A172 (cell line): ENCODE measurements around the gene DRD4. TPM values are rescaled to one million over a fixed set of nuclear protein-coding genes. Genes with fewer than 3 reads are reported as not detected.

ENCODE experiments used
- DNase-seq: peaks from one replicate; pipeline ENCODE4 v3.0.0-alpha.2; 2015; ENCODE audit warnings: low spot score
- total RNA-seq: library from RNA; depleted of rRNA; stranded (reverse); fragments of >200 nt; shearing (Covaris generic); gene quantifications from 2 replicates; pipeline ENCODE4 v1.2.3, GENCODE V29; 2014; rRNA removed

Gene DRD4
- total RNA-seq: not detected in 2 replicates

- DNase-seq: no peak
Measured at GRCh38 chr11:636511-637332, at the start of gene DRD4. TSS of gene DRD4 (plus strand) at chr11:637269. CDS start at chr11:637305, 36 bp downstream.

- no peak for DNase-seq
Measured at GRCh38 chr11:587546-587945, 49.5 kb upstream of the DRD4 start.

GRCh38 chr11:587978-588380 is 49.1 kb upstream of the DRD4 start:
- DNase-seq: peak; percentile 52

DNA sequence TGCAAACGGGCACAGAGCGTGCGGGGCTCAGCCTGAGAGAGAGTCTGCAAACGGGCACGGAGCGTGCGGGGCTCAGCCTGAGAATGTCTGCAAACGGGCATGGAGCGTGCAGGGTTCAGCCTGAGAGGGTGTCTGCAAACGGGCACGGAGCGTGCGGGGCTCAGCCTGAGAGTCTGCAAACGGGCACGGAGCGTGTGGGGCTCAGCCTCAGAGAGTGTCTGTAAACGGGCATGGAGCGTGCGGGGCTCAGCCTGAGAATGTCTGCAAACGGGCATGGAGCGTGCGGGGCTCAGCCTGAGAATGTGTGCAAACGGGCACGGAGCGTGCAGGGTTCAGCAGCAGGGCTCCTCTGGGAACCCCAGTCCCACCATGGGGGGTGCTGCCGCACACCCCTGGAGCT is 47.3 kb upstream of the DRD4 start:
- no peak for DNase-seq

GRCh38 chr11:590997-591396 is 46.1 kb upstream of the DRD4 start:
- DNase-seq: no peak

- no peak for DNase-seq
Measured at GRCh38 chr11:592501-592900, 44.6 kb upstream of the DRD4 start.

DNA sequence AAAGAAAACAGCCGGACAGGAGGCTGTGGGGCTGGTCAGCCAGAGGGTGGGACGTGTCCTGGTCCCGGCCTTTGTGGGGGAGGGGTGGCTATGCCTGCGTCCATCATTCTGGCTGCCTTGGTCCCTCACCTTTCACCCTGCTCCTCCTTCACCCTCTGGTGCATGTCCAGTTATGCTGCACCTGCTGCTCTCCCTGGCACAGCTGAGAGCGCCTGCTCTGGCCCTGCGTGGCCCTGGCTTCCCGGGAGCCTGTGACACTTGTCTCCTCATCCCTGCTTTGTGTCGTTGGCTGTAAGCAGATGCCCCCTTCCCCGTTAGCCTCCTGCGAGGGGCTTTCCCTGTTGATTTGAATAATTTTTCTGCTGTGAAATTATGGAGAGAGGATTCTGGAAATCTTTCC is 44.2 kb upstream of the DRD4 start:
- DNase-seq: no peak

GRCh38 chr11:593347-593746 is 43.7 kb upstream of the DRD4 start:
- no peak for DNase-seq

DNA sequence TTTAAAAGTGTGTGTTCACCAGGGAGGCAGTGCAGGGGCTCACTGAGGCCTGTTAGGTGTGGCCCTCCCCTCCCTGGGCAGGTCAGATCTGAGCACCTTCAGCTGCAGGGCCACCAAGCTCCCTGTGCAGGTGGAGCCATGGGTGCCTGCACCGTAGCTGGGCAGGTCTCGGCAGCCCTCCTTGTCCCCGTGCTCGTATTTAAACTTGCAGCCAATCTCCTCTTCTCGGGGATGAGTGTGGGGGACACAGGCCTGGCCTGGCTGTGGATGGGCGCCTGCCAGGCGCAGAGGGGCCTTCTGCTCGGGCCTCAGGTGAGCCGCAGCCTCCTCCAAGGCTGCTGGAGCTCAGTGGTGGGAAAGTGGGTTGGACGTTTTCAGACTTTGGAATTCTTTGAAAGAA is 41.7 kb upstream of the DRD4 start:
- no peak for DNase-seq

DNA sequence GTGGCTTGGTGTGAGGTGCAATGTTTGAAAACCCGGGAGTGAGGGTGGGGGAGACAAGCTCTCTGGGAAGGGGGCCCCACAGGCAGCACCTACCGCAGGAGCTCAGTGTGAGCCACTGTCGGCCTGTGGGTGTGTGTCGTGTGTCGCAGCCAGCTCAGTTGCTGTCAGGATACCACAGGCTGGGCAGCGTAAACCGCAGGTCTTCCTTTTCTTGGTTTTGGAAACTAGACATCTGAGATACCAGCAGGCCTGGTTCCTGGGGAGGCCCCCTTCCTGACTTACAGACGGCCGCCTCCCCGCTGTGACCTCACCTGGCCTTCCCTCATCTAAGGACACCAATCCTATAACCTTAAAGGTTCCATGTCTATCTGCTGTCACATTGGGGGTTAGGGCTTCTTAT is 40.7 kb upstream of the DRD4 start:
- no peak for DNase-seq

DNA sequence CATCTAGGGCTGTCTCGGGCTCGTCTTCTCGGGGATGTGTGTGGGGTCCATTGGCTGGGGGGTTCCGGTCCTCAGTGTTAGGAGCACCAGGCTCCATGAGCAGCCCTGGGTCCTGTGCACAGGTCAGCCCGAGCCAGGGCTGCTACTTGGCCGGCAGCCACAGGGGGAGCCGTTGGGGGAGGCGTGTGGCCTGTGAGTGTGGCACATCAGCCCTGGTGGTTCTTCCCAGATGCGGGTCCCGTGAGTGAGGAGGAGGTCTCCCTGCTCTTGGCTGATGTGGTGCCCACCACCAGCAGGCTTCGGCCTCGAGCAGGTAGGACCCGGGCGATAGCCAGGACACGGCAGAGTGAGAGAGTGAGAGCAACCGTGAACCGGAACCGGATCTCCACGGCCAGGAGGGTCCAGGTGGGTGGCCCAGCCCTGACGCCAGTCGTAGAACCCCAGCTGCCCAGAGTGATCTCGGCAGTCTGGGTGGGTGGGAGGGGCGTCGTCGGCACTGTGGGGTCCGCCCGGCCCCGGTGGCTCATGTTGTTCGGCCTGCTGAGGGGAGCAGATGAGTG is 39.8 kb upstream of the DRD4 start:
- DNase-seq: no peak

GRCh38 chr11:598005-598680 is 38.9 kb upstream of the DRD4 start:
- DNase-seq: no peak

DNA sequence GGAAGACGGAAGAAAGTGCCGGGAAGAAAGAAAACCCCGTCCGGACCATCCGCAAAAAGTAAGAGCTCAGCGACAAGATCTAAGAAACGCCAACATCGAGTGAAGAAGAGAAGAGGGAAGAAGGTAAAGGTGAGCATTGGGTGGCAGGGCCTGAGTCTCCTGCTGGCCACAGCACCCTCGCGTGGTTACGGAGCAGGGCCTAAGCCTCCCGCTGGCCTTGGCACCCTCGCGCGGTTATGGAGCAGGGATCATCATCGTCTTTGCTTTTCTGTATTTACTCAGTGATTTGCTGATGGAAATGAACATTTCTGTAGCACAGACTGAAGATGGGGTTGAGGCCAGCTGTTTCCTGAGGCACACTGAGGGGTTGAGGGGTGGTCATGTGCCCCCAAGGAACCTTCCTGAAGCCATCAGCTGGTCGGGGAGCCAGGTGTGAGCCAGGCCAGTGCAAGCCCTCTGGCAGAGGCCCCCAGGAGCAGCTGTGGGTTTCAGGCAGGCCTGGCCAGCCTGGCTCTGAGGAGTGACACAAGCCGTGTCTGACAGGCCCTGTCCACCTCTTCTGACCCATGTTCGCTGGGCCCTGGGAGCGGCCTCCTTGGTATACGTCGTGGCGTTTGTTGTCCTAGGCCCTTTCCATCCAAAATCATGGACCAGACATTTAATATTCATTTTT is 35.4 kb upstream of the DRD4 start:
- no peak for DNase-seq

DNA sequence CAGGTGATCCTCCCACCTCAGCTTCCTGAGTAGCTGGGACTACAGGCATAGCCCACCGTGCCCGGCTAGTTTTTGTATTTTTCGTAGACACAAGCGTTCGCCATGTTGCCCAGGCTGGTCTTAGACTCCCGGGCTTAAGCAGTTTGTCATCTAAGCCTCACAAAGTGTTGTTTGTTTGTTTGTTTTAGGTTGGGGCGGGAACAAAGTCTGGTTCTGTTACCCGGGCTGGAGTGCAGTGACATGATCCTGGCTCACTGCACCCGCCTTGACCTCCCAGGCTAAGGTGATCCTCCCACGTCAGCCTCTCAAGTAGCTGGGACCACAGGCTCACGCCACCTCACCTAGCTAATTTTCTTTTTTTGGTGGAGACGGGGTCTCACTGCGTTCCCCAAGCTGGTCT is 33.9 kb upstream of the DRD4 start:
- DNase-seq: no peak

DNA sequence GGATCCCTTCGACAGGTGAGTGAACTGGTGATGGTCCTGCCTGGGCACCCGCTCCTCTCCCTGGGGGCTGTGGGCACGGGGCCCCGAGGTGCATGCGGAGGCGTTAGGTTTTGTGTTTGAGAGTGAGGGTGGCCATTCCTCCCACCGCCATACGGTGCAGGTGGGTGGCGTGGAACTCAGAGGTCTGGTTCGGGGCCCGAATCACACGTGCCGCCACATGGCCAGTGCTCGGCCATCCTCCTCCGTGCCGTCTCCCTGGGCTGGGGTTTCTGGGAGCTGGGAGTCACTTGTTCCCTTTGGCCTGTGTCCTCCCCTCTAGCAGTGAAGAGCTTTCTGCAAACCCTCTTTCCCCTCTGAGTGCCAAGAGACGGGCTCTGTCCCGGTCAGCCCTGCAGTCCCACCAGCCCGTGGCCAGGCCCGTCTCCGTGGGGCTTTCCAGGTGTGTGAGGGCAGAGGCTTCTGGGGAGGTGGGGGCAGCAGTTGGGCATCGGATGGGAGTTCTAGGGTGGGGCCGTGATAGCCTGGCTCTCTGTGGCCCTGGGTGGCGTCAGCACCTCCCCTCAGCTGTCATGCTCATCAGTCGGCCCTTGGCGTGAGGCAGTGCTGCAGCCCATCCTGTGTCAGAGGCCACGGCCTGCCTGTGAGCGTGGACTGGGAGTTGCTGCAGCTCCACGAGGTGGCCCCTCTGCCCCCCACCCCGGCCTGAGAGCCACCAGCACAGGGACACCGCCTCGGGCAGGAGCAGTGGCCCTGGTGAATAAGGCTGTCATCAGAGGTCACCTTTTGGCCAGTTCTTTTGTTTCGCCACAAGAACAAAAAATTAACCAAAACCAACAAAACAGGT is 31.6 kb upstream of the DRD4 start:
- no peak for DNase-seq

GRCh38 chr11:606245-606644 is 30.8 kb upstream of the DRD4 start:
- peak; percentile 92 for DNase-seq

DNA sequence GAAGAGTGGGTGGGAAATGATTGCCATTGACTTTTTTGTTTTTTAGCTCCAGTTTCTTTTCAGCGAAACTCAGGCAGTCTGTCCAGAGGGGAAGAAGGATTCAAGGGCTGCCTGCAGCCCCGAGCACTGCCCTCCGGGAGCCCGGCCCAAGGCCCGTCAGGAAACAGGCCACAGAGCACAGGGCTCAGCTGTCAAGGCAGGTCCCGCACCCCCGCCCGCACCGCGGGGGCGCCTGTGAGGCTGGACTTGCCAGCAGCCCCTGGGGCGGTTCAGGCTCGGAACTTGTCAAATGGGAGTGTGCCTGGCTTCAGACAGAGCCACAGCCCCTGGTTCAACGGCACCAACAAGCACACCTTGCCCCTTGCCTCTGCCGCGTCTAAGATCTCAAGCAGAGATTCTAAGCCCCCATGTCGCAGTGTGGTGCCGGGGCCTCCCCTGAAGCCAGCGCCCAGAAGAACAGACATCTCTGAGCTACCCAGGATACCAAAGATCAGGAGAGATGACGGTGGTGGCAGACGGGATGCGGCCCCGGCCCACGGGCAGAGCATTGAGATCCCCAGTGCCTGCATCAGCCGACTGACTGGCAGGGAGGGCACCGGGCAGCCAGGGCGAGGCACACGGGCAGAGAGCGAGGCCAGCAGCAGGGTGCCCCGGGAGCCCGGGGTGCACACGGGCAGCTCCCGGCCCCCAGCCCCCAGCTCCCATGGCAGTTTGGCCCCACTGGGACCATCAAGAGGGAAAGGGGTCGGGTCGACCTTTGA is 29.9 kb upstream of the DRD4 start:
- DNase-seq: no peak

GRCh38 chr11:607971-608659 is 29.0 kb upstream of the DRD4 start:
- DNase-seq: no peak

GRCh38 chr11:608791-609251 is 28.2 kb upstream of the DRD4 start:
- DNase-seq: no peak

DNA sequence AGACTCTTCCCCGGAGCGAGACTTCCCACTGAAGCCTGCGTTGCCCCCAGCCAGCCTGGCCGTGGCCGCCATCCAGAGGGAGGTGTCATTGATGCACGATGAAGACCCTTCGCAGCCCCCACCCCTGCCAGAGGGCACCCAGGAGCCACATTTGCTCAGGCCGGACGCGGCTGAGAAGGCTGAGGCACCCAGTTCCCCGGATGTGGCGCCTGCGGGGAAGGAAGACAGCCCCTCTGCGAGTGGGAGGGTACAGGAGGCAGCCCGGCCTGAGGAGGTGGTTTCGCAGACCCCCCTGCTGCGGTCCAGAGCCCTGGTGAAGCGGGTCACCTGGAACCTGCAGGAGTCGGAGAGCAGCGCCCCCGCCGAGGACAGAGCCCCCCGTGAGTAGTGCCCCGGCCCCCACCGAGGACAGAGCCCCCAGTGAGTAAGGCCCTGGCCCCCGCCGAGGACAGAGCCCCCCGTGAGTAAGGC is 27.7 kb upstream of the DRD4 start:
- DNase-seq: no peak
